VCaP (cell line): Measurements from ENCODE around the gene ARHGAP33.

Experiments
- H3K27ac ChIP-seq: fragments of 450-650 bp; 2 replicates; pipeline ENCODE4 v1.5.1; 2017
- CTCF ChIP-seq: fragments of 450-650 bp; conservative IDR thresholded peaks from 2 replicates; pipeline ENCODE4 v1.5.1; 2017; ENCODE audit warnings: mild to moderate bottlenecking, moderate library complexity

The ARHGAP33 gene

GRCh38 chr19:35785339-35785627 is 9.9 kb downstream of the ARHGAP33 start:
- no peak for TF ChIP-seq CTCF
- H3K27ac ChIP-seq = no peak overlapping the region

- H3K27ac ChIP-seq = no peak overlapping the region
- TF ChIP-seq CTCF = no peak
These were observed 11.2 kb downstream of the ARHGAP33 start for GRCh38 chr19:35786299-35787160.

GRCh38 chr19:35787227-35787799 is 11.9 kb downstream of the ARHGAP33 start:
- H3K27ac ChIP-seq = no peak overlapping the region
- no peak for TF ChIP-seq CTCF

GRCh38 chr19:35788205-35788960 is 13.0 kb downstream of the ARHGAP33 start:
- TF ChIP-seq CTCF = no peak
- H3K27ac ChIP-seq = no peak overlapping the region

GRCh38 chr19:35789195-35789977 is 14.0 kb downstream of the ARHGAP33 start:
- TF ChIP-seq CTCF = no peak
- H3K27ac ChIP-seq = no peak overlapping the region

GRCh38 chr19:35789978-35790944 is 14.9 kb downstream of the ARHGAP33 start:
- TF ChIP-seq CTCF = no peak
- H3K27ac ChIP-seq = no peak overlapping the region
